ENCODE measurements around the gene RHOG. TPM values are rescaled to one million over a fixed set of nuclear protein-coding genes. Genes with fewer than 3 reads are reported as not detected.

Gene RHOG
- total and polyA plus RNA-seq, 9 of the 15 experiments (the other 6 are each of a cell fraction or from before 2014, with no cell fraction given): 22.6 to 162 (median 80.3) TPM

- TF ChIP-seq RERE (CRISPR knock-in tag; IDR thresholded peaks at IDR 0.05; ENCODE audit: borderline replicate concordance) (no peak), CBX3 (IDR thresholded peaks at IDR 0.05; ENCODE audit: borderline replicate concordance in 1 of 2, low read length in 2 of 2) (peak in 1 of 2 experiments; percentile 95; a peak in 2 of 3 replicates), HNRNPL (IDR thresholded peaks at IDR 0.05; ENCODE audit: low read depth, low read length) (0 out of 2 replicates have a peak, but pooled peaks have one; percentile 15), POLR2AphosphoS5 (IDR thresholded peaks at IDR 0.05; ENCODE audit: control insufficient read depth, insufficient read depth, low read depth, low read length) (peak; percentile 67), KLF6 (CRISPR knock-in tag; IDR thresholded peaks at IDR 0.05; ENCODE audit: borderline replicate concordance) (peak; percentile 69; the same call in 1 of the 2 replicates), CTBP1 (IDR thresholded peaks at IDR 0.05; ENCODE audit: borderline replicate concordance) (peak; percentile 61), FOXA3 (CRISPR knock-in tag; conservative IDR thresholded peaks at IDR 0.05 in 1 of 2, IDR thresholded peaks at IDR 0.05 in 1 of 2) (no peak), BRD9 (IDR thresholded peaks at IDR 0.05; ENCODE audit: low read depth, partially characterized antibody) (peak; percentile 56), TFAM (CRISPR knock-in tag; conservative IDR thresholded peaks at IDR 0.05) (no peak), MAZ (CRISPR knock-in tag; conservative IDR thresholded peaks at IDR 0.05 in 1 of 2, IDR thresholded peaks at IDR 0.05 in 1 of 2) (peak; percentile 81 to 90), PRDM10 (IDR thresholded peaks at IDR 0.05; ENCODE audit: partially characterized antibody) (no peak), EP400 (IDR thresholded peaks at IDR 0.05) (peak; percentile 84), GATA2 (CRISPR knock-in tag; IDR thresholded peaks at IDR 0.05) (peak; percentile 59), ZNF282 (CRISPR knock-in tag; IDR thresholded peaks at IDR 0.05) (no peak), ZBED1 (IDR thresholded peaks at IDR 0.05) (0 out of 2 replicates have a peak, but pooled peaks have one; percentile 70), ETV6 (IDR thresholded peaks at IDR 0.05; ENCODE audit: borderline replicate concordance in 1 of 2, low read depth in 2 of 2, low read length in 1 of 2) (peak in 1 of 2 experiments; percentile 39; a peak in 1 of 4 replicates), ETV6 (CRISPR knock-in tag; IDR thresholded peaks at IDR 0.05; ENCODE audit: borderline replicate concordance) (no peak)
These were observed 929 bp upstream of the RHOG start (continued) for GRCh38 chr11:3841426-3842350.

Data from K562 (cell line).